GM21526 (cell line): ENCODE data around the gene WBP2.

Experiments used
- ATAC-seq: cut with Tn5 transposase; IDR thresholded peaks from one replicate; pipeline ENCODE4 v1.9.1; 2021; ENCODE audit warnings: moderate library complexity; ENCODE audit not compliant: unreplicated experiment, low FRiP score

Gene WBP2

DNA sequence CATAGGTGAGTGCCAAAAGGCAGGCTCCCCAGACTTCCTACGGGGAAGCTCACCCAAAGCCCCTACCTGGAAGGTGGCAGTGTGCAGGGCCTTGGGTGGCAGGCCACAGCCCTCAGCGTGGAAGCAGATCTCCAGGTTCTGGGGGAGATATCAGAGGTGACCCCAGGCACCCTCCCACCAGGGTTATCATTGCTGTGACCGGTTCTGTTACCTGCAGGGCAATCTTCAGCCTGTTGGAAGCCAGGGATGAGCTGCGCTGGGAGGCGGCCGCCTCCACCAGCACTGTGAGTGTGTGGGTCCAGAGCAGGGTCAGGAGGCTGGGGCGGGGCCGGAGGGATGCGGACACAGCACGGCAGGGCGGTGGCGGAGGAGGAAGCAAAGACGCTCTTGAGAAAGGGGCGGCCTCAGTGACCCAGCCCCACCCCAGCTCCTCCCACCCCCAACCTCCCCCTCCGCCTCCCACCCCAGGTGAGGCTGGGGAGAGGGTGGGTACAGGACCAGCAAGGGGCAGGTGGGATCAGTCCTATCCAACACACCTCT, 24.0 kb downstream of the WBP2 start:
- ATAC-seq = no peak

DNA sequence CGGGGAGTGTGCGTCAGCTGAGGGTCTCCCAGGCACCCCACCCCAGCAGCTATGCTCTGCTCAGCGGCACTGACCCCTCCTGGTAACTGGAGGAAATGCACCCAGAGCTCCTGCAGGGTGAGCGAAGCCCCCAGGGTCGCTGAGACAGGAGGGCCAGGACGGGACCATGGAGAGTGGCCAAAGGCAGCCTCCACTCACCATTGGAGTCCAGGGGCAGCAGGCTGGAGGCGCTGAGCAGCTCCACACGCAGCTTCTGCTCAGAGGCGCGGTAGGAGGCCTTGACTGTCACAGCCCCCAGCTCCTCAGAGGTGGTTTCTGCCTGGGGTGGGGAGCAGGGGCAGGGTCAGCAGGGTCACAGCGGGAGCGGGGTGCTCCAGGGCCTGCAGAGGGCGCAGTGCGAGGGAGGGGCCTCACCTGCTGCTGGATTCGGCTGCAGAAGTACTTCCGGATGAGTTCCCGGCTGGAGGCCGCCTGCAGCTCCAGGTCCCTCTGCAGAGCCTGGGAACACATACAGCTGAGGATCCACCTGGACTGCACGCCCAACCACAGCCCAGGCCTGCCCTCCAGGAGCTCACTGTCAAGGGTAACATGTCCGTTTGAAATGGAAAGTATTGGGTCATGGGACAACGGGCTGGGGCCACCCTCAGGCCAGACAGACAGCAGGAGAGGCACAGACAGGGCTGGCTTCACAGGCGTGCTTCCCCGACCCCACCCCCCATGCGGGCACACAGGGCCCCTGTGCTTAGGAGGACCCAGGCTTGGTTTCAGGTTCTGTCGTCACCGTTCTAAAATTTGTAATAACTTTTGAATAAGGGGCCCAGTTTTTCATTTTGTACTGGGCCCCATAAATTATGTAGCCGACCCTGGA, 24.7 kb downstream of the WBP2 start:
- no peak for ATAC-seq

DNA sequence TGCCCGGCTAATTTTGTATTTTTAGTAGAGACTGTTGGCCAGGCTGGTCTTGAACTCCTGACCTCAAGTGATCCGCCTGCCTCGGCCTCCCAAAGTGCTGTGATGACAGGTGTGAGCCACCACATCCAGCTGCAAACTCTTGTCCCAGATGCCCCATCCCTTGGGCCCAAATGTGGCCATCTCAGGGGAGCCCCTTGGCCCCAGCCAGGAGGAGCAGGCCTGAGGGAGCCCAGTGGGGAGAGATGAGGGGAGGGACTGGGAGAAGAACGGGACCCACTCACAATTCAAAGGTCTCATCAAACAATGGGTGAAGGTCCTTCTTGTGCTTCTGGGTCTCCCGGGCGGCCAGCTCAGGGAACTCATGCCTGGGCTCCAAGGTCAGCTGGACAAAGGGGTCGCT, 25.4 kb downstream of the WBP2 start:
- no peak for ATAC-seq

DNA sequence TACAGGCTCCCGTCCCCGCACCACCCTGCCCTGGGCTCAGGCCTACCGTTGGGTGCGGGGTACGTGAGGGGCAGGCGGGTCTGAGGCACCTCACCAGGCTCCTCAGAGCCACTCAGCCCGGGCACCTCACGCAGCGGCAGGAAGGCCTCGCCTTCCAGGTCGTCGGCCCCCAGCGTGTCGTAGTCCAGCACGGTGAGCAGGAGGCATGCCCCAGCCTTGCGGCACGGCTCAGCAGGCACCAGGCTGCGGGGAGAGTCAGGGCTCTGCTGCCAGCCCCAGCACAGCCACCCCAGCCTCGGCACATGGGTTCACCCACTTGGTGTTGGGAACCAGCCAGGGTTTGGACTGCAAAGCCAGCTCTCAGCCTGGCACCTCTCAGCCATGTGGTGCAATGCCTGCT, 26.4 kb downstream of the WBP2 start:
- ATAC-seq = no peak

DNA sequence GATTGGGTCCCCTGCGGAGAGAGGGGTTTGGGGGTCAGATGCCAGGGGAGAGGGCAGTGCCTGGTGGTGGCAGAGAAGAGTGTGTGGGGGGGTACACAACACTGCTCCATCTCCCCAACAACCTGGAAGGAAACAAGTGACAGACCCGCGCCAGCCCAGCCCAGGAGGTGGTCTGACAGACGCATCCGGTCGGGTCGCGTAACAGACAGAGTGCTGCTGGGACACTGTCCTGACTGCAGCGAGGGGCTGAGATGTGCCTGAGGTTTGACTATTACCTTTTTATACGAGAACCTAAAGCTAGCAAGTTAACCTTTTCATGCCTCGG, 27.1 kb downstream of the WBP2 start:
- ATAC-seq = no peak

DNA sequence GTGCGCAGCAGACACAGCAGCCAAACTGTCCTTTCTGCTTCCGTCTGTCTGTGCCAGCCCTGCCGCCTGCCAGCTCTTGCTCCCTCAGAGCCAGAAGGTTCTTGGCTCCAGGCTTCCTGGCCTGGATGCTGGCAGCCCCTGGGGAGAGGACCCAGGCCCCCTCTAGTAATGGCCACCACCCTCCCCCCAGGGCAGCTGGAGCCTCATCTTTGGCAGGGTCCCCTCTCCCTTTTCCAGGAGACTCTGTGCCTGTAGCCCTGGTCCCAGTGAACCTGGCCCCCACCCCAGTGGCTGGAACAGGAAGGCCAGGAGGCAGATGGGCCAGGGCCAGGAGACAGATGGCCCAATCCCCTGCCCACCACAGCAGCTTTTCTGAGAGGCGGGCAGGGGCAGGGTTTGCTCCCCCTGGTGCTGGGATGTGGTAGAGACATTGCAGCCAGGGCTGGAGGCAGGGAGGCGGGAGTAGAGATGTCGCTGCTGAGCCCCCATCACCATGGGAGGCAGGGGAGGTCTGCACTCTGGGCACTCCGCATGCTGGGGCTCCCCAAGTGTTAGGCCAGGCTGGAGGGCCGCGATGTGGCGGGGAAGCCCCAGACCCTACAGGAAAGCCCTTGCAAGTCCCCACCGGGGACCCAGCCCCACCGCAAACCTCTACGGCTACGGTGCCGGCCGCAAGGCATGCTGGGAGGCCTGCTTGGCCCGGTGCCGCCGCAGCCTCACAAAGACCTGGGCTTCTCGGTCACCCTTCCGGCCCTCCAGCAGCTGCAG, 27.6 kb downstream of the WBP2 start:
- ATAC-seq = no peak

DNA sequence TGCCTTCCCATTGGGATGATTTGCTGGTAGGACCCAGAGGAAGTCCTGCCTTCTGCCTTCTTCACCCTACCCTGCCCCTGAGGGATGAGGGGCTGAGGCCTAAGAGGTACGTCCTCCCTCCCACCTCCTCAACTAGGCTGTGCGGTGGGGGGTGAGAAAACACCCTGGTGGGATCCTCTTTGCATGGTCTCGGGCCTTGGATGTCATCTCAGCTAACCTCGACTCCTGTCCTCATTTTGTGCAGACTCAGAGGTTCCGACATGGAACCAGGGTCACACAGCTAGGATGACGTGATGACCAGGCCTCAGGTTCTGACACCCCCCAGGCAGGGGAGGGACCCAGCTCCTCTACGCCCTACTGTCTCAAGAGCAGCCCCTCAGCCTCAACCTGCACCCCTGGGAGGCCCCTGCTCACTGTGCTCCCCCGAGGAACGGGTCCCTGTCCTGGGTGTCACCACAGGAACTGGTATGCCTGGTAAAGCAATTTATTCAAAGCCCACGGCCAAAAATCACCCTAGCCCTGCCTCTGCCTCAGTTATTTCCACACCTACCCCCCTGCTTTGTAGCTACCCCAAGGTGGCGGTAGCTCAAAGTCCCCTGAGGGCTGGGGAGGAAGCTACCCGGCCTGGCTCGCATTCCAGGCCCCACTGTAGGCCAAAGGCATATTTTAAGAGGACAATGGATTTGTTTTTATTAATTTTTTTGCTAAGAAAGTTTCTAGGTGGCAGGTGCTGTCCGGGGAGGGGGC, 28.4 kb downstream of the WBP2 start:
- ATAC-seq = no peak

DNA sequence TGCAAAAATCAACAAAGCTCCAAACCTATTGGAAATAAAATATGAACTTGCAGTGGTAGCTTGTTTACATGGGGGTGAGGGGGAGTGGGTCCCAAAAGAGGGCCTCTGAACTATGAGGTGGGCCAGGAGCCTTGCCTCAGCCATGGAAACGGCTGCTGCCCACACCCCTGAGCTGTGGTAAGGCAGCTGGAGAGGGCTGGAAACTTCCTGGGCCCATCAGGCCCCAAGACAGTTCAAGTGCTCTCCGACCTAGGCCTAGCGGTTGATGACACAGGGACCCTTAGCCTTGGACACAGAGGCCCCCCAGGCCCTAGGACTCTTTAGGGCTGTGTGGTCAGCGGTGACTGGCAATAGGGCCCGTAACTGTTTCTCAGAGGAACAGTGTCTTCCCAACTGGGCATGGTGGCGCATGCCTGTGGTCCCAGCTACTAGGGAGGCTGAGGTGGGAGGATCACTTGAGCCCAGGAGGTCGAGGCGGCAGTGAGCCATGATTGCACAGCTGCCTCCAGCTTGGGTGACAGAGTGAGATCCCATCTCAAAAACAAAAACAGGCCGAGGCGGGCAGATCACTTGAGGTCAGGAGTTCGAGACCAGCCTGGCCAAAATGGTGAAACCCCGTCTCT, 29.3 kb downstream of the WBP2 start:
- no peak for ATAC-seq

DNA sequence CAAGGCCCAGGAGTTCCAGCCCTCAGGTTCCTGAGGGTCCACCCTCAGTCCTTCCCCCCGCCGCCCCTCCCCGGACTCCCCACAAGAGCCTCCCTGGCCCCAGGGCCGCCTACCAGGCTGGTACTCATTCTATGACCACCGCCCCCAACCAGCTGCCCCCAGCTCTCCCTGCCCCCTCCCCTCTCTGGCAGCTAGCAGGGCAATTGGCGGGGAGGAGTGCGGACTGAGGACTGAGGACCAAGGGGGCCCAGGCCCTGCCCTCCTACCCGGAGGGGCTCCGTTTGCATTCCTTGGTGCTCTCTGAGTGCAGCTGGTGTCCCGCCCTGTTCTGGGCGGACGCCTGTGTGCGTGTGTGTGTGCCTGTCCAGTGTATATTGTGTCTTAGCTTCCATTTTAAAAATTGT, 30.0 kb downstream of the WBP2 start:
- no peak for ATAC-seq

DNA sequence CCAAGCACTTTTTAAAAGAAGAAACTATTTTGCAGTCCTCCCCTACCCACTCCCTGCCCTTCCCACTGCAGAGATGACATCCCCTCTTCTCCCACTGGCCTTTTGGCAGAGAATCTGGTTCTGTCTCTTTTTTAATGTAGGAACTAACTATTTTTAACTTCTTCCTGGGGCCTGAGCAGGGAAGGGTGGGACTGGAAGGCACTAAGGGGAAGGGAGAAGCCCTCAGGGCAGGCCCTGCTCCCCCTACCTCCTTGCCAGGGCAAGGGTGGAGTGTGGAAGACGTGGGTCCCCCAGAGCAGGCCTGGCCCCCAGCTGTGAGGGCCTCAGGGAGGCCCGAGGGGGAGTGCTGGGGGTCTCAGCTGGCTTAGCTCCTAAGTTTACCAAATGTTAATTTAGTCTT, 30.5 kb downstream of the WBP2 start:
- ATAC-seq = no peak

DNA sequence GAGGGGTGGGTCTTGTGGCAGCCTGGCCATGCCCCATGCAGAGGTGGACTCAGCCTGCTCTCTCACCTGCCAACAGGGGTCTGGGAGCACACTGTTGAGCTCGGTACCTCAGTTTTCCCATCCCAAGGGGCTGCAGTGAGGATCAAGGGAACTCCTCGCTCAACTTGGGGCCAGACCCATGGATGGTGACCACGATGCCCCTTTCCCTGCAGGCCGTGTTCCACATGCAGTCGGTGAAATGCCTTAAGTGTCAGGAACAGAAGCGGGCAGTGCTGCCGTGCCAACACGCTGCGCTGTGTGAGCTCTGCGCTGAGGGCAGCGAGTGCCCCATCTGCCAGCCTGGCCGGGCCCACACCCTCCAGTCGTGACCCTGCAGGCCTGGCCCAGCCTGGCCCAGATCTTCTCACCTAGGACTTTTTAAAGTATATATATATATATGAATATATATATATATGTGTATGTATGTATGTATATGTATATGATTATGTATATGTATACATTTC, 31.0 kb downstream of the WBP2 start:
- ATAC-seq = no peak

DNA sequence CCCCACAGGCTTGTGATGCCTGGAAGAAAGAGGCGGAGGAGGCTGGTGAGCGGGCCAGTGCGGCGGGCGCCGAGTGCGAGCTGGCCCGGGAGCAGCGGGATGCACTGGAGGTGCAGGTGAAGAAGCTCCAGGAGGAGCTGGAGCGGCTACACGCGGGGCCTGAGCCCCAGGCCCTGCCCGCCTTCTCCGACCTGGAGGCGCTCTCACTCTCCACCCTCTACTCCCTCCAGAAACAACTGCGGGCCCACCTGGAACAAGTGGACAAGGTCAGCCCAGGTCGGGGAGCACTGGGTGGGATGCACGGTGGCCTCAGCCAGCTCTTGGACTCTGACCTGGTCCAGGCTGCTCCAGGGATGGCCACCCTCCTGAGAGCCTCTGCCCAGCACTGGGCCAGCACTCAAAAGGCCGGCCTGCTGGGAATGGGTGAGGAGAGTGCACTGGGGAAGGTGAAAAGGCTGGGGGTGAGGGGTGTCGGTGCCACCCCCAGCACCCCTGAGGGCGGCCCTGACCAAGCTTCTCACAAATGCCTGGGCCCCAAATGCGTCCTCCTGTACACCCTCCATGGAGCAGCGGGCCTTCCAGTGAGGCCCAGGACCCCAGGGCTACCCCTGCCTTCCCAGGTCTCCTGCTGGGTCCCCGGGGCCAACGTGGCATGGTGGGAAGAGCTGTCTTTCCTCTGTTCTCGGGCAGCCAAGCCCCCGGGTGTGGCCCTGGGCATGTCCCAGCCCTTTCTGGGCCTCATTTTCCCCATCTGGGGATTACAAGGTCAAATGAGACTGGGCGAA, 31.7 kb downstream of the WBP2 start:
- ATAC-seq = no peak

DNA sequence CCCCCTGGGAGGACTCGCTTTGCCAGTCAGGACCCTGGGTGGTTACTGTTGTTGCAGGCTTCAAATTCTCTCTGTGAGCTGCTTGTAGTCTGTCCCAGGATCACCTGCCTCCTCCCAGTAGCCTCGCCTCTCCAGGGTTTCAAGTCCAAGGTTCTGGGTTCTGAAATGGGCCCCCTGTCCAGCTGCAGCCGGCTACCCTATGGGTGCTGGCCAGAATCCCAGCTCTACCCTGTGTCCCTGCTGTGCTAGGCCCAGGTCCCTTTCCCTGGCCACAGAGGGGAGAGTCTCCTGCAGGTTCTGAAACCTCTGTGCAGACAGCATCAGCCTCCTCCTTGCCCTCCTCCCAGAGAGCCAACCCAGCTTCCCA, 32.4 kb downstream of the WBP2 start:
- no peak for ATAC-seq

DNA sequence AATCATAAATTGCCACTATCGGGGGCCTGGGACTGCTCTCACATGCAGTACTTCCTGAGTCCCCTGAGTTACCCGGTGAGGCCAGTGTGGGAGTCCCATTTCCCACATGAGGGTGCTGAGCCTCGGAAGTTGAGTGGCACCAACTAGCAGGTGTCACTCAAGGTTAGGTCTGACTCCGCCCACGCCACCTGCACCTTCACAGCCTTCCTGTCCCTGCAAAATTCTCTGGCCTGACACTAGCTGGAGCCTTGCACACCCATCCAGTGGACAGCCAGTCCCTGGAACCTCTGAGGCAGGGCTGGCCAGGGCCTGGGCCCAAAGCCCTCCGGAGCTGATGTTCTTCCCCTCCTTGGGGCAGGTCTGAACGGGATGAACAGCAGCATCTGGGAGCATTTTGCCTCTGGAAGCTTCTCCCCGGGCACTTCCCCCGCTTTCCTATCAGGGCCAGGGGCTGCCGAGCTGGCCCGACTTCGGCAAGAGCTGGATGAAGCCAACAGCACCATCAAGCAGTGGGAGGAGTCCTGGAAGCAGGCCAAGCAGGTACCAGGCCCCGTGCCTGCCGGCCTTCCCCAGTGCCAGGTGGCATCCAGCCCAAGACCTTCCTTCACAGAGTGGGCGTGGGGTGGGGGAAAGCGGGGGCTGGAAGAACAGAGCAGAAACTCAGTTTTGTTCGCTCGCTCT, 32.9 kb downstream of the WBP2 start:
- no peak for ATAC-seq

DNA sequence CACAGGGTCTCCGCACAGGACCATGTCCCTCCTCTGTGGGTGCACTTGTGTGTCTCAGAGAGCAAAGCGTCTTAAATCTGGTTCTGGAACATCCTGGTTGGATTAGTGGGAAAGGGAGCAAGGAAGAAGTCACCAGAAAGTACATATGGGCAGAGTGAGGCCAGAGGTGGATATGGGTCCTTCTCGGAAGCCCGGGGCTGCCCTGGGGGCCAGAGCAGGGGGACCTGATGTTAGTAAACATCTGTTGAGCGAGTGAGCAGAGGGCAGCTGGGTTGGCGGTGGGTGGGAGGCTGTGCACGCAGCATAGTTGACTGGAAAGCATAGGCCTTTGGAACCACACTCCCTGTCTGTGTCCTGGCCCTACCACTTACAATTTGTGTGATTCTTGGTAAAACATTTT, 33.6 kb downstream of the WBP2 start:
- ATAC-seq = no peak

DNA sequence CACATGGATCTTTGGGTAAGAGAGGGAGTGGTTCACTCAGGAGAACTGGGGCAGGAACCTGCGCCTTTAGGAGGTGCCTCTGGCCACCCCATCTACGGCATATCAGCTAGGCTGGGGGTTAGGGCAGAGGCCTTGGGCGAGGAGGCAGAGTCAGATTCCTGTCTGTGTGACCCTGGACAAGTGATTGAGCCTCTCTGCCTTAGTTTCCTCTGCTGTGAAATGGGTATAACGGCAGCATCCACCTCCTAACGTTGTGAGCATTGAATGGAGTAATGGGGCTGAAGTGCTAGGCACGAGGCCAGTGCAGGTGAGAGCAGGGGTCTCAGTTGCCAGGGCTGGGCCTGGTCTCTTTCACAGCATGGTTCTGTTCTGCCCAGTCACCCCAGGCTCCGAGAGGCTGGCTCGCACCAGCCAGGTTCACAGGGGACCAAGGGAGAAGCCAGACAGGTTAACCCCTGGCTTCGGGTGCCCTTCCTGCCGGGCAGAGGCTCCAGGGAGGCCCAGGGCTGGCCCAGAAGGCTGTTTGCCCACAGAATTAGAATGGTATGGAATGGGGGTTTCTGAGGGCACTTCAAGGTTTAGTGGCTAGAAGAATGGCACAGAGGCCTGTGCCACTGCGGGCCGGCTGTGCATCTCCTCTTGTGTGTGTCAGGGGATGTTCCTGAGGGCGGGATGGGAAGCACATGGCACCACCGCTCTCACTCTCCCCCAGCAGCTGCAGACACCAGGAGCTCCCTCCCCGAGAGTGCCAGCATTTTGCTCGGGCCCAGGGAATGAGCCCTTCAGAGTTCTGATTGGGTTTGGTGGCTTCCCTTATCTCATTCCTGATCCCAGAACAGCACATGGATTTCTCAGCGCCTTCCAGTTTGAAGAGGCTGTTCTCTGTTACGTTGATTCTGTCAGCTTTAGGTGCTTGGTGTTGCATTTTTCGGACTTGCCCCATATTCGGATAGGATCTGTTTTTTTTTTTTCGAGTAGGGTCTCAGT, 34.7 kb downstream of the WBP2 start:
- no peak for ATAC-seq

DNA sequence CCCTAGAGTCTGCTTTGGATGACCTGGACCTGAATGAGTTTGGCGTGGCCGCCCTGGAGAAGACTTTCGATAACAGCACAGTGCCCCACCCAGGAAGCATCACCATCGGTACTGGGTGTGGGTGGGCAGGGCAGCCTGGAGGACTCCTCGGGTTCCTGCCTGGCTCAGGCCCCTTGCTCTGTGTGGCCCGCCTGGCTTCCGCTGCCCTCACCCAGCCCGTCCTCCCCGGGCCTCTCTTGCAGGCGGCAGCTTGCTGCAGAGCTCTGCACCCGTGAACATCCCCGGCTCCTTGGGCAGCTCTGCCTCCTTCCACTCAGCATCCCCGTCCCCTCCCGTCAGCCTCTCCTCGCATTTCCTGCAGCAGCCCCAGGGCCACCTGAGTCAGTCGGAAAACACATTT, 35.5 kb downstream of the WBP2 start:
- no peak for ATAC-seq

DNA sequence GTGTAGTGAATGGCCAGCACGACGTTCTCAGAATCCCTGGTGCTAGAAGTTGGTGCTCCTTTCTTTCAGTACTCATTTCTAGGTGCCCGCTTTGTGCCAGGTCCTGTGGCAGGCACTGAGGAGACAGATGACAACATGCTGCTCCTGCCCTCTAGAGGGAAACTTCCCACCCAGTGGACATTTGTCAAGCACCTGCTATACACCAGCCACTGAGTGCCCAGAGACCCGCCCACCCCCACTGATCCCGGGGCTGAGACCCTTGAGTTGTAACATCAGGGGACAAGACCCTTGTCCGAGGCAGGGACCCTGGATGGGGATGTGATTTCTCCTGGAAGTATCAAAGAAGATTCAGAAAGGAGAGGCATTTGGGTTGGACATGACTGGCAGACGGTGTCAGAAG, 36.0 kb downstream of the WBP2 start:
- no peak for ATAC-seq
